PC-3 (cell line): Measurements from ENCODE around the gene PIP5K1C. TPM values are rescaled to one million over a fixed set of nuclear protein-coding genes. Genes with fewer than 3 reads are reported as not detected.

ENCODE experiments used
- ATAC-seq: fragments of 200-7000 bp; cut with Tn5 transposase; 2 replicates; pipeline ENCODE4 v1.9.1; 2020; ENCODE audit warnings: mild to moderate bottlenecking, moderate library complexity
- BruUV-seq: library from RNA; stranded (reverse); fragments of 400-500 nt; replicated peaks from 2 replicates; lab custom pipeline; 2021; lab: Mats Ljungman, UMichigan
- CTCF ChIA-PET: fragments of 300-600 bp; sonication (Branson Sonifier 250); formaldehyde crosslinking; loops from one replicate; lab custom pipeline; 2022; ENCODE audit warnings: antibody characterized with exemption; lab: Charles Lee
- POLR2A ChIA-PET: fragments of 300-600 bp; sonication (Branson Sonifier 250); formaldehyde crosslinking; loops from one replicate; lab custom pipeline; 2022; ENCODE audit warnings: antibody characterized with exemption; ENCODE audit not compliant: unreplicated experiment; lab: Charles Lee
- DNase-seq: peaks from one replicate; pipeline ENCODE4 v3.0.0-alpha.2; 2015
- H2AFZ ChIP-seq: fragments of 300-600 bp; sonication (generic); 2 replicates; pipeline ENCODE4 v1.6.0; 2016; ENCODE audit warnings: antibody characterized with exemption, low read length
- H3F3A ChIP-seq: fragments of 300-600 bp; sonication (generic); one replicate; pipeline ENCODE4 v1.6.0; 2017; ENCODE audit warnings: antibody characterized with exemption, low read length, control low read depth, mild to moderate bottlenecking; ENCODE audit not compliant: unreplicated experiment
- H3K27ac ChIP-seq: fragments of 300-600 bp; sonication (generic); 2 replicates; pipeline ENCODE4 v1.5.1; 2016; ENCODE audit warnings: mild to moderate bottlenecking, low read length
- H3K27me3 ChIP-seq: fragments of 300-600 bp; sonication (generic); 2 replicates; pipeline ENCODE4 v1.6.1; 2016; ENCODE audit warnings: low read length, mixed read lengths
- H3K36me3 ChIP-seq: fragments of 300-600 bp; sonication (generic); 2 replicates; pipeline ENCODE4 v1.6.1; 2016; ENCODE audit warnings: low read depth, mixed run types, low read length, mixed read lengths
- H3K4me1 ChIP-seq: fragments of 300-600 bp; sonication (generic); 2 replicates; pipeline ENCODE4 v1.5.1; 2016; ENCODE audit warnings: low read length; ENCODE audit not compliant: insufficient read depth
- H3K4me2 ChIP-seq: fragments of 300-600 bp; sonication (generic); 2 replicates; pipeline ENCODE4 v1.6.0; 2016; ENCODE audit warnings: low read length
- H3K4me3 ChIP-seq: fragments of 300-600 bp; sonication (generic); 2 replicates; pipeline ENCODE4 v1.5.1; 2016; ENCODE audit warnings: mild to moderate bottlenecking, low read length, mixed read lengths
- H3K79me2 ChIP-seq: fragments of 300-600 bp; sonication (generic); 2 replicates; pipeline ENCODE4 v1.6.1; 2017; ENCODE audit warnings: low read length, mixed read lengths
- H3K9ac ChIP-seq: fragments of 300-600 bp; sonication (generic); 2 replicates; pipeline ENCODE4 v1.6.0; 2016; ENCODE audit warnings: mild to moderate bottlenecking, low read length
- H3K9me2 ChIP-seq: fragments of 300-600 bp; sonication (generic); replicated peaks from 2 replicates; pipeline ENCODE4 v1.6.1; 2016; ENCODE audit warnings: mixed run types, low read length, mixed read lengths
- H3K9me3 ChIP-seq: fragments of 300-600 bp; sonication (generic); 2 replicates; pipeline ENCODE4 v1.6.1; 2016; ENCODE audit warnings: low read length, mixed read lengths
- H4K20me1 ChIP-seq: fragments of 300-600 bp; sonication (generic); 2 replicates; pipeline ENCODE4 v1.6.1; 2016; ENCODE audit warnings: low read length, mixed read lengths
- EZH2 ChIP-seq: fragments of 300-600 bp; sonication (generic); IDR thresholded peaks from one replicate; pipeline ENCODE4 v1.6.1; 2017; ENCODE audit warnings: antibody characterized with exemption, mild to moderate bottlenecking, low read length; ENCODE audit not compliant: unreplicated experiment
- EZH2phosphoT487 ChIP-seq: fragments of 300-600 bp; sonication (generic); IDR thresholded peaks from 2 replicates; pipeline ENCODE4 v1.6.1; 2018; ENCODE audit warnings: mild to moderate bottlenecking, antibody characterized with exemption, low read length, borderline replicate concordance
- intact Hi-C: fragments of 100-400 bp; cut with micrococcal nuclease; formaldehyde crosslinking; loops from 2 replicates; pipeline ENCODE4 v1.9.0; 2023
- total RNA-seq: library from RNA; depleted of rRNA; stranded (reverse); fragments of >200 nt; gene quantifications from 2 replicates; pipeline ENCODE4 v1.2.3, GENCODE V29; 2014
- TF ChIP-seq, protein P1 (sequence below): fragments of 300-600 bp; sonication (generic); conservative IDR thresholded peaks from 2 replicates; pipeline ENCODE4 v1.5.1; 2017; ENCODE audit warnings: antibody characterized with exemption, low read depth, mild to moderate bottlenecking, low read length

PIP5K1C gene
- total RNA-seq, 1 experiment from 2014 or later: 16.1 TPM

DNA sequence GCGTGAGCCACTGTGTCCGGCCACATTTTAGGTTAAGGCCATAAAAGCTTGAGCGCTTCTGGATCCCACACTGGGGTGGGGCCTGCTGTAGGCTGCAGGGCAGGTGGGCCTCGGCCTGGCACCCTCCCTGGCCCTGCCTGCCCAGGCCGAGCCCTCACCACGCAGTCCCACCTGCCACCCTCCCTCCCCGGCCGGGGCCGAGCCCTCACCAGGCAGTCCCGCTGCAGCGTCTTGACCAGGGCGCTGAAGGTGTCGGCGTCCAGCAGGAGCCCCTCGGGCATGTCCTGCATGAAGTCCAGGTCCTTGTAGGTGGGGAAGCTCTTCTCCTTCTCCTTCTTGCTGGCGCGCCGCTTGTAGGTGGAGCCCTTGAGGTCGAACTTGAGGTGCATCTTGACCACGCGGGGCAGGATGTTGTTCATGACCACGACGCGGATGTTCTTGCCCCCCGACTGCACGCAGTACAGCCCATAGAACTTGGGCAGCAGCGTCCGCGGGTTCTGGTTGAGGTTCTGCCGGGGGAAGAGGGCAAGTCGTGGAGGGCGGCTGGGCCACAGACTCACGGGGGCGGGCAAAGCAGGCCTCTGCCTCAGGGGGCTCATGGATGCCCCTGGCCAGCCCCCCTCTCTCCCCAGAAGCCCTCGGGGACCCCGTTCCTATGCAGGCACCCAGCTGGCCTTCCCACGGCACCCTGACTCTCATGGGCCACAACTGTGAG, 47.0 kb downstream of the PIP5K1C start:
- intact Hi-C loops: no loop called here
- no peak overlapping the region for H2AFZ ChIP-seq
- H3K4me2 ChIP-seq: no peak overlapping the region
- no TSS peak for BruUV-seq
- ATAC-seq (no peak), DNase-seq (no peak)
- H3K4me1 ChIP-seq: peaks cover 20% of the 10 kb centered on the region
- no peaks in the 10 kb centered on the region for H3K79me2 ChIP-seq
- CTCF ChIA-PET: no interaction called here
- no peak overlapping the region for H3K27ac ChIP-seq
- no peaks in the 10 kb centered on the region for H4K20me1 ChIP-seq
- H3K9me2 ChIP-seq: no peaks in the 10 kb centered on the region
- TF ChIP-seq EZH2phosphoT487: no peak
- TF ChIP-seq, protein P1, sequence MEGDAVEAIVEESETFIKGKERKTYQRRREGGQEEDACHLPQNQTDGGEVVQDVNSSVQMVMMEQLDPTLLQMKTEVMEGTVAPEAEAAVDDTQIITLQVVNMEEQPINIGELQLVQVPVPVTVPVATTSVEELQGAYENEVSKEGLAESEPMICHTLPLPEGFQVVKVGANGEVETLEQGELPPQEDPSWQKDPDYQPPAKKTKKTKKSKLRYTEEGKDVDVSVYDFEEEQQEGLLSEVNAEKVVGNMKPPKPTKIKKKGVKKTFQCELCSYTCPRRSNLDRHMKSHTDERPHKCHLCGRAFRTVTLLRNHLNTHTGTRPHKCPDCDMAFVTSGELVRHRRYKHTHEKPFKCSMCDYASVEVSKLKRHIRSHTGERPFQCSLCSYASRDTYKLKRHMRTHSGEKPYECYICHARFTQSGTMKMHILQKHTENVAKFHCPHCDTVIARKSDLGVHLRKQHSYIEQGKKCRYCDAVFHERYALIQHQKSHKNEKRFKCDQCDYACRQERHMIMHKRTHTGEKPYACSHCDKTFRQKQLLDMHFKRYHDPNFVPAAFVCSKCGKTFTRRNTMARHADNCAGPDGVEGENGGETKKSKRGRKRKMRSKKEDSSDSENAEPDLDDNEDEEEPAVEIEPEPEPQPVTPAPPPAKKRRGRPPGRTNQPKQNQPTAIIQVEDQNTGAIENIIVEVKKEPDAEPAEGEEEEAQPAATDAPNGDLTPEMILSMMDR: no peak
- no peak for TF ChIP-seq EZH2
- no peak overlapping the region for H3K4me3 ChIP-seq
- H3F3A ChIP-seq: no peaks in the 10 kb centered on the region
- no peaks in the 10 kb centered on the region for H3K27me3 ChIP-seq
- POLR2A ChIA-PET: no interaction called here
- H3K9ac ChIP-seq: no peak overlapping the region
- H3K9me3 ChIP-seq: no peaks in the 10 kb centered on the region
- H3K36me3 ChIP-seq: no peaks in the 10 kb centered on the region

DNA sequence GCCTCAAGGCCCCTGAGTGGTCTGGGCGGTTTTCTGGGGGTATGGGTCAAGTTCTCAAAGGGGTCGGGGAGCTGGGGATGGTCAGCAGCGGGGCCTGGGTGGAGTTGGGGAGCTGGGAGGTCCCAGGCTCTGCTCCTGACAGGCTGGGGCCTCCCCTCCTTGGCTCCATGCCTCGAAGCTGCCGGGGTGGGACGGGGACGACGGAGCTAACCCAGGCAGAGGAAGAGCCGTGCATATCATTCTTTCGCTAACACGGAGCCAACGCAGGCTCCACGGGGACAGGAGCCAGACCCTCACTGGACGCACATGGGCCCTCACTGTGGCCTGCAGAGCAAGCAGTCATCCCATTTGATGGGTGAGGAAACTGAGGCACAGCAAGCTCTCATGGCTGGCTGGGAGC, 47.8 kb downstream of the PIP5K1C start:
- ChIA-PET CTCF (no interaction called here), POLR2A (no interaction called here)
- no peaks in the 10 kb centered on the region for H3K79me2 ChIP-seq
- ATAC-seq (no peak), DNase-seq (no peak)
- H3K36me3 ChIP-seq: no peaks in the 10 kb centered on the region
- no peaks in the 10 kb centered on the region for H3K27me3 ChIP-seq
- H4K20me1 ChIP-seq: no peaks in the 10 kb centered on the region
- no peak overlapping the region for H3K4me2 ChIP-seq
- no peak overlapping the region for H2AFZ ChIP-seq
- no peaks in the 10 kb centered on the region for H3F3A ChIP-seq
- no peak overlapping the region for H3K4me3 ChIP-seq
- TF ChIP-seq, protein P1: no peak
- no peak for TF ChIP-seq EZH2phosphoT487
- no peak for TF ChIP-seq EZH2
- no peaks in the 10 kb centered on the region for H3K9me3 ChIP-seq
- no TSS peak for BruUV-seq
- H3K4me1 ChIP-seq: peaks cover 20% of the 10 kb centered on the region
- no peaks in the 10 kb centered on the region for H3K9me2 ChIP-seq
- intact Hi-C loops: no loop called here
- no peak overlapping the region for H3K9ac ChIP-seq
- H3K27ac ChIP-seq: no peak overlapping the region

DNA sequence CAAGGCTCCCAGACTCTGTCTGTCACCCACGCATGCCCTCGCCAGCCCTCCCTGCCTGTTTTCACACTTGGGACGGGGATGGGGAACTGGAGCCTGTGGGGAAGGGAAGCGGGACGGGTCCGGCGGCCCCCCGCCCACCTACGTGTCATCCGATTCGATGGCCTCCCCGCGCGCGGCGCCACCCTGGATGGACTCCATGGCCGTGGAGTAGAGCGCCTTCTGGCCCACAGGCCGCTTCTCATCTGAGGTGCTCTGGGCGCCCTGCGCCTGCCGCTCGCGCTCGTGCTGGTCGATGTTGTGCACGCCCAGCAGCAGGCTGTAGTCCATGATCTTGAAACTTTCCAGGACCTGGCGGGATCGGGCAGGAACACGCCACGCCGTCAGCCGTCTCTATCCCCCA, 48.6 kb downstream of the PIP5K1C start:
- no peaks in the 10 kb centered on the region for H3F3A ChIP-seq
- DNase-seq (no peak), ATAC-seq (no peak)
- ChIA-PET CTCF (no interaction called here), POLR2A (no interaction called here)
- no peaks in the 10 kb centered on the region for H3K79me2 ChIP-seq
- intact Hi-C loops: no loop called here
- no TSS peak for BruUV-seq
- H2AFZ ChIP-seq: no peak overlapping the region
- no peaks in the 10 kb centered on the region for H4K20me1 ChIP-seq
- H3K27me3 ChIP-seq: no peaks in the 10 kb centered on the region
- TF ChIP-seq, protein P1: no peak
- TF ChIP-seq EZH2 (no peak), EZH2phosphoT487 (no peak)
- H3K9me3 ChIP-seq: no peaks in the 10 kb centered on the region
- no peaks in the 10 kb centered on the region for H3K36me3 ChIP-seq
- no peaks in the 10 kb centered on the region for H3K9me2 ChIP-seq
- no peak overlapping the region for H3K4me2 ChIP-seq
- peaks cover 16% of the 10 kb centered on the region for H3K4me1 ChIP-seq
- H3K4me3 ChIP-seq: no peak overlapping the region
- H3K27ac ChIP-seq: no peak overlapping the region
- H3K9ac ChIP-seq: no peak overlapping the region
